Adrenal gland (tissue), 12 donors: ENCODE measurements around the gene DCUN1D2. TPM values are rescaled to one million over a fixed set of nuclear protein-coding genes. Genes with fewer than 3 reads are reported as not detected.
A peak's percentile ranks its signal among the peaks of the same experiment; 100 is the strongest.
"Not testable (repeated sequence)": the region's sequence is repeated elsewhere in the genome, so short reads cannot be mapped to it uniquely, and the experiment has no call there.

Source experiments
- DNase-seq, 7 donors: peaks; one replicate each; pipeline ENCODE4 v3.0.0-alpha.2; 2019 to 2020
- H3K27ac ChIP-seq, 5 donors: fragments of 200-600 bp; sonication (generic) in 4 of 5; 1 replicate in 3 of 5; 2 replicates in 2 of 5; pipeline versions ENCODE4 v1.5.1 to v1.8.0; 2016 to 2020; ENCODE audit warnings: mild to moderate bottlenecking in 1 of 5
- H3K27me3 ChIP-seq: fragments of 200-600 bp; 2 replicates; pipeline ENCODE4 v1.8.0; 2021
- H3K36me3 ChIP-seq, 2 donors: fragments of 200-600 bp; replicated peaks in 1 of 2; 1 replicate in 1 of 2; 2 replicates in 1 of 2; pipeline versions ENCODE4 v1.5.1 to v1.8.0; 2018 to 2022
- H3K4me1 ChIP-seq, 2 donors: fragments of 200-600 bp; replicated peaks in 1 of 2; 1 replicate in 1 of 2; 2 replicates in 1 of 2; pipeline versions ENCODE4 v1.5.1 to v1.8.0; 2018 to 2021
- H3K4me3 ChIP-seq, 4 donors: fragments of 200-600 bp; sonication (generic) in 3 of 4; one replicate each; pipeline ENCODE4 v1.5.1; 2016 to 2018
- H3K9me3 ChIP-seq, 3 donors: fragments of 200-600 bp; sonication (generic) in 1 of 3; replicated peaks in 1 of 3; 1 replicate in 2 of 3; 2 replicates in 1 of 3; pipeline versions ENCODE4 v1.5.1 to v1.8.0; 2016 to 2021
- POLR2A ChIP-seq, 2 donors: fragments of 450-650 bp; IDR thresholded peaks; one replicate each; pipeline ENCODE4 v1.6.1; 2017; ENCODE audit warnings: antibody characterized with exemption in 2 of 2, mild to moderate bottlenecking in 2 of 2, moderate library complexity in 1 of 2
- WGBS, 4 donors: extraction: QIAGEN DNeasy Blood & Tissue Kit in 2 of 4; methylation state at CpG; one replicate each; pipeline versions ENCODE4 v1.1.5 to v1.1.7; 2013 to 2017; 5-methylcytosine and 5-hydroxymethylcytosine counted together
- intact Hi-C, 2 donors: fragments of 100-400 bp; cut with DNase I; formaldehyde crosslinking; loops; one replicate each; pipeline versions ENCODE4 v1.14.1 to v1.15.0; 2022 to 2023
- polyA plus RNA-seq, 3 donors: library from polyadenylated mRNA; stranded (reverse); fragments of 200-250 nt in 2 of 3; fragments of 350-450 nt in 1 of 3; fragmentation: Illumina TruSeq in 1 of 3; extraction: RNeasy Lipid Tissue Mini Kit (QIAGEN cat#74804) in 1 of 3; gene quantifications; one replicate each; pipeline ENCODE4 v1.2.3, GENCODE V29; 2013 to 2014
- total RNA-seq, 9 donors: library from RNA; depleted of rRNA in 4 of 9; stranded (reverse); fragments of >200 nt in 4 of 9; fragments of 120-200 nt in 1 of 9; fragmentation: NEBNext Ultra II Directional in 1 of 9; extraction: Animal tissue kit (Norgen Biotek cat#: 25700) in 1 of 9; gene quantifications; one replicate each; pipeline versions ENCODE4 v1.1.0 to v1.2.4, GENCODE V29; 2013 to 2023
- TF ChIP-seq, protein P1 (sequence below), 6 experiments: fragments of 450-650 bp in 4 of 6; fragments of 200-600 bp in 2 of 6; sonication (generic) in 1 of 6; IDR thresholded peaks; 1 replicate in 5 of 6; 2 replicates in 1 of 6; pipeline versions ENCODE4 v1.5.1 to v1.8.0; 2016 to 2021; ENCODE audit warnings: antibody characterized with exemption in 6 of 6, mild to moderate bottlenecking in 2 of 6, moderate library complexity in 1 of 6
- donor health status: healthy with polysubstance abuse.
- donor health status: Bipolar disorder and iron deficiency.
- donor health status: DM: yes; HTN: yes; CAD: no.
- donor health status: DM: no; HTN: no; CAD: no.
- donor health status: DM: no; HTN: no; CAD: no.
- donor health status: DM: yes; HTN: yes; CAD: no.

Gene DCUN1D2
- total and polyA plus RNA-seq, 12 donors, result 8.1 to 28.0 (median 18.8) TPM

DNA sequence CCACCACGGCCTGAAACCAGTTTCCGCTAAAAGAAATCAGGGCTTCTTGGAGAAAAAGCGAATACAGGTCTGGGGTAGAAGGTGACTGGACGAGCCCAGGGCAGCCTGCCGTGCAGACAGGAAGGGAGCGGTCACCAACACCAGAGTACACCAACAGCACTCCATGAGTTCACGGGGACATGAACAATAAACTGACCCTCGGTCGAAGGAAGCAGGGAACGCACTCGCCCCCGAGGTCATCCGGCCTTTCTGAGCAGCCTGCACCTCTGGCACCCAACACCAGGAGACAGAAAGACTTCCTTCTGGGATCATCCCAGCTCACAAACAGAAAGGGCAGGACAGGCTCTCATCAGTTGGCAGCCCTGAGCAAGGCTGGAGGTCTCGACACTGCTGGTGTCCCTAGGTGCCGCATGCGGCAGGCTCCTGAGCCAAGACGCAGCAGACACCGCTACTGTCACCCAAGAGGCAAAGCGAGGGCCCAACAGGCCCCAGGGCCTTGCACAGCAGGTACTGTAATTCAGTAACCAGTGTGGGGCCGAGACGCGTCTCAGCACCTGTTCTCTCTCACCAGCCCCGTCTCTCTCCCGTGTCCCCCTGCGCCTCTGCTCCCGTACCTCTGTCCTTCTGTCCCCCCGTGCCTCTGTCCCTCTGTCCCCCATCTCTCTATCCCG, 18.0 kb downstream of the DCUN1D2 start:
- H3K36me3 ChIP-seq, result peaks cover 0 to 17% of the 10 kb centered on the region in 2 donors
- peak overlapping the region in 1 of 5 donors; percentile 42 for H3K27ac ChIP-seq
- H3K4me3 ChIP-seq, result no peak overlapping the region
- intact Hi-C loops, result no loop called here
- H3K9me3 ChIP-seq, result no peaks in the 10 kb centered on the region
- no peaks in the 10 kb centered on the region for H3K4me1 ChIP-seq
- peak in 1 of 2 donors; percentile 12 for TF ChIP-seq POLR2A (IDR thresholded peaks at IDR 0.05)
- TF ChIP-seq, protein P1, sequence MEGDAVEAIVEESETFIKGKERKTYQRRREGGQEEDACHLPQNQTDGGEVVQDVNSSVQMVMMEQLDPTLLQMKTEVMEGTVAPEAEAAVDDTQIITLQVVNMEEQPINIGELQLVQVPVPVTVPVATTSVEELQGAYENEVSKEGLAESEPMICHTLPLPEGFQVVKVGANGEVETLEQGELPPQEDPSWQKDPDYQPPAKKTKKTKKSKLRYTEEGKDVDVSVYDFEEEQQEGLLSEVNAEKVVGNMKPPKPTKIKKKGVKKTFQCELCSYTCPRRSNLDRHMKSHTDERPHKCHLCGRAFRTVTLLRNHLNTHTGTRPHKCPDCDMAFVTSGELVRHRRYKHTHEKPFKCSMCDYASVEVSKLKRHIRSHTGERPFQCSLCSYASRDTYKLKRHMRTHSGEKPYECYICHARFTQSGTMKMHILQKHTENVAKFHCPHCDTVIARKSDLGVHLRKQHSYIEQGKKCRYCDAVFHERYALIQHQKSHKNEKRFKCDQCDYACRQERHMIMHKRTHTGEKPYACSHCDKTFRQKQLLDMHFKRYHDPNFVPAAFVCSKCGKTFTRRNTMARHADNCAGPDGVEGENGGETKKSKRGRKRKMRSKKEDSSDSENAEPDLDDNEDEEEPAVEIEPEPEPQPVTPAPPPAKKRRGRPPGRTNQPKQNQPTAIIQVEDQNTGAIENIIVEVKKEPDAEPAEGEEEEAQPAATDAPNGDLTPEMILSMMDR (IDR thresholded peaks at IDR 0.05), result peak in 1 of 6 experiments; percentile 29
- no peaks in the 10 kb centered on the region for H3K27me3 ChIP-seq
- 80 to 87% (median 85%) methylated on average over 26 to 28 of the region's 28 CpGs for WGBS, 4 donors
- DNase-seq, result peak in 5 of 7 donors; percentile 39 to 81 (median 55)

DNA sequence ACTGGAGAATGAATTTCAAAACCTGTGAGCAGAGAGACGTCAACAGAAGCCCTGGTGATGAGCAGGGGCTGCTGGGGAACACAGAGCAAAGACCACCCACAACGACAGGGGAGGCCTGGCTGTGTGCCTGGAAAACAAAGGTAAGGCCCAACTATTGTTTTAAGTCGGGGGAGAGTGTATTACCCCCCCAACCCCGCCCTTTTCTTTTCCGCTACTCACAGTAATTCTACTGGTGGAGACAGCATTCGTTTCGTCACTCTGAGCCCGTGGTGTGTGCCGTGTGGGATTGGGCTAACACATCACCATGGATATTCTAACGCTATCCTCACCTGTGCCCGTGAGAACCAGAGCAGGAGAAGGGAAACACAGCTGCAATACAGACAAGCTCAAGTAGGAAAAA, 18.7 kb downstream of the DCUN1D2 start:
- Histone ChIP-seq H3K9me3 (no peaks in the 10 kb centered on the region), H3K27ac (peak overlapping the region in 1 of 5 donors; percentile 39), H3K4me1 (no peaks in the 10 kb centered on the region), H3K36me3 (peaks cover 0 to 17% of the 10 kb centered on the region in 2 donors), H3K27me3 (no peaks in the 10 kb centered on the region), H3K4me3 (no peak overlapping the region)
- intact Hi-C loops, result no loop called here
- DNase-seq, result peak in 2 of 7 donors; percentile 17 to 56
- TF ChIP-seq, protein P1 (IDR thresholded peaks at IDR 0.05), result no peak
- TF ChIP-seq POLR2A (IDR thresholded peaks at IDR 0.05), result no peak
- 81 to 86% (median 83%) methylated on average over 11 of the region's 11 CpGs for WGBS, 4 donors

DNA sequence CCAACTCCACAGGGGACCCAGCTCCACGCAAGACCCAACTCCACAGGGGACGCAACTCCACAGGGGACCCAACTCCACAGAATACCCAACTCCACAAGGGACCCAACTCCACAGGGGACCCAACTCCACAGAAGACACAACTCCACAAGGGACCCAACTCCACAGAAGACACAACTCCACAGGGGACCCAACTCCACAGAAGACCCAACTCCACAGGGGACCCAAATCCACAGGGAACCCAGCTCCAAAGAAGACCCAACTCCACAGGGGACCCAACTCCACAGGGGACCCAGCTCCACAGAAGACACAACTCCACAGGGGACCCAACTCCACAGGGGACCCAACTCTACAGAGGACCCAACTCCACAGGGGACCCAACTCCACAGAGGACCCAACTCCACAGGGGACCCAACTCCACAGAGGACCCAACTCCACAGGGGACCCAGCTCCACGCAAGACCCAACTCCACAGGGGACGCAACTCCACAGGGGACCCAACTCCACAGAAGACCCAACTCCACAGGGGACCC, 19.8 kb downstream of the DCUN1D2 start:
- H3K9me3 ChIP-seq, H3K36me3 ChIP-seq, H3K4me3 ChIP-seq, H3K27ac ChIP-seq, H3K27me3 ChIP-seq, H3K4me1 ChIP-seq, intact Hi-C loops: not testable (repeated sequence)
- DNase-seq, result peak in 1 of 7 donors; percentile 13
- WGBS, 4 donors, result 93 to 100% (median 98%) methylated on average over 3 to 4 of the region's 4 CpGs; no CpG with 5 or more reads in 1 of the 4 donors

DNA sequence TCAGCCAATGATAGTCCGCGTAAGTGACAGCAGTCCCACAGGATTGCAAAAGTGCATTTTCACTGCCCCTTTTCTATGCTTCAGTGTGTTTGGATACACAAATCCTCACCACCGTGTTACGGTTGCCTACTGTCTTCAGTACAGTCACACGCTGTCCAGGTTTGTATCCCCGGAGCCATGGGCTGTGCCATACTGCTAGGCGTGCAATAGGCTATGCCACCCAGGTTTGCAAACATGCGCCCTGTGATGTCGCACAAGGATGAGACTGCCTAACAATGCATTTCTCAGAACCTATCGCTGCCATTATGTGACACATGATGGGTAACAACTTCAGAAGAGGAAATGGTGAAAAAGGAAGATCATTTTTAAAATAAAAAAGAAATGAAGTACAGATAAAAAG, 20.4 kb downstream of the DCUN1D2 start:
- no peak overlapping the region for H3K27ac ChIP-seq
- peaks cover 0 to 3% of the 10 kb centered on the region in 2 donors for H3K36me3 ChIP-seq
- H3K4me3 ChIP-seq, result no peak overlapping the region
- 89 to 97% (median 95%) methylated on average over 10 of the region's 10 CpGs for WGBS, 4 donors
- H3K9me3 ChIP-seq, result no peaks in the 10 kb centered on the region
- TF ChIP-seq, protein P1 (IDR thresholded peaks at IDR 0.05), result no peak
- no peak for TF ChIP-seq POLR2A (IDR thresholded peaks at IDR 0.05)
- intact Hi-C loops, result no loop called here
- peak in 1 of 7 donors; percentile 14 for DNase-seq
- no peaks in the 10 kb centered on the region for H3K27me3 ChIP-seq
- no peaks in the 10 kb centered on the region for H3K4me1 ChIP-seq
